ENCODE results near the gene STK39.

DNA sequence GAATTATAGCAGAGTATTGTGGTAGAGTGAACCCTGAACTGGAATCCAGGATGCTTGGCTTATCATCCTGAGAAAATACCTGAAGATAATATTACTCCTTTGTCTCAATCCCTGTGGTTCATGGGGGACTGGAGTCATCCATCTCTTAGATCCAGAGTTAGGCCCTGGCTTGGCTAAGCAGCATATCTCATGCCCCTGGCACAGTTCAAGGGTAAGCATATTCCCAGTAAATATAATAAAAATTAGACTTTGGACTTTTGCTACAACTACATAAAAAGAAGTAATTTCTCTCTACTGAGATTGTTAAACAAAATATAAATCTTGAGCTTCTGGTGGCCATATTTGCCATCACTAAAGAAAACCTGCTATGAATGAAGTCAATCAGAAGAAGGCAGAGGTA is 47.7 kb upstream of the STK39 start:
- TF ChIP-seq, protein P1, sequence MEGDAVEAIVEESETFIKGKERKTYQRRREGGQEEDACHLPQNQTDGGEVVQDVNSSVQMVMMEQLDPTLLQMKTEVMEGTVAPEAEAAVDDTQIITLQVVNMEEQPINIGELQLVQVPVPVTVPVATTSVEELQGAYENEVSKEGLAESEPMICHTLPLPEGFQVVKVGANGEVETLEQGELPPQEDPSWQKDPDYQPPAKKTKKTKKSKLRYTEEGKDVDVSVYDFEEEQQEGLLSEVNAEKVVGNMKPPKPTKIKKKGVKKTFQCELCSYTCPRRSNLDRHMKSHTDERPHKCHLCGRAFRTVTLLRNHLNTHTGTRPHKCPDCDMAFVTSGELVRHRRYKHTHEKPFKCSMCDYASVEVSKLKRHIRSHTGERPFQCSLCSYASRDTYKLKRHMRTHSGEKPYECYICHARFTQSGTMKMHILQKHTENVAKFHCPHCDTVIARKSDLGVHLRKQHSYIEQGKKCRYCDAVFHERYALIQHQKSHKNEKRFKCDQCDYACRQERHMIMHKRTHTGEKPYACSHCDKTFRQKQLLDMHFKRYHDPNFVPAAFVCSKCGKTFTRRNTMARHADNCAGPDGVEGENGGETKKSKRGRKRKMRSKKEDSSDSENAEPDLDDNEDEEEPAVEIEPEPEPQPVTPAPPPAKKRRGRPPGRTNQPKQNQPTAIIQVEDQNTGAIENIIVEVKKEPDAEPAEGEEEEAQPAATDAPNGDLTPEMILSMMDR (IDR thresholded peaks at IDR 0.05) = no peak
- no peak for TF ChIP-seq POLR2A (IDR thresholded peaks at IDR 0.05)
